GM18498 (cell line): ENCODE results near the gene VANGL1.

ENCODE experiments used
- ATAC-seq: cut with Tn5 transposase; IDR thresholded peaks from one replicate; pipeline ENCODE4 v1.9.1; 2021; ENCODE audit warnings: mild to moderate bottlenecking, moderate library complexity; ENCODE audit not compliant: unreplicated experiment

The VANGL1 gene

GRCh38 chr1:115697619-115698018, 55.8 kb downstream of the VANGL1 start:
- ATAC-seq = no peak

- ATAC-seq = no peak
Observed at GRCh38 chr1:115701090-115701489, 59.3 kb downstream of the VANGL1 start.

GRCh38 chr1:115702959-115703358, 61.2 kb downstream of the VANGL1 start:
- ATAC-seq = no peak

- ATAC-seq = no peak
Observed at GRCh38 chr1:115705085-115705951, 63.5 kb downstream of the VANGL1 start.

- no peak for ATAC-seq
Observed at GRCh38 chr1:115705963-115706362, 64.2 kb downstream of the VANGL1 start.

- no peak for ATAC-seq
Observed at GRCh38 chr1:115706587-115707425, 65.0 kb downstream of the VANGL1 start.

- ATAC-seq = no peak
Observed at GRCh38 chr1:115710859-115711624, 69.3 kb downstream of the VANGL1 start.

- ATAC-seq = no peak
Observed at GRCh38 chr1:115712911-115713609, 71.3 kb downstream of the VANGL1 start.

- no peak for ATAC-seq
Observed at GRCh38 chr1:115713906-115714305, 72.1 kb downstream of the VANGL1 start.

GRCh38 chr1:115714572-115715141, 72.9 kb downstream of the VANGL1 start:
- no peak for ATAC-seq

GRCh38 chr1:115717541-115717940, 75.8 kb downstream of the VANGL1 start:
- ATAC-seq = no peak

GRCh38 chr1:115718011-115718754, 76.4 kb downstream of the VANGL1 start:
- ATAC-seq = no peak

- no peak for ATAC-seq
Observed at GRCh38 chr1:115719285-115719684, 77.5 kb downstream of the VANGL1 start.

- ATAC-seq = no peak
Observed at GRCh38 chr1:115722221-115722620, 80.5 kb downstream of the VANGL1 start.

GRCh38 chr1:115723756-115724155, 82.0 kb downstream of the VANGL1 start:
- no peak for ATAC-seq

GRCh38 chr1:115725600-115725999, 83.8 kb downstream of the VANGL1 start:
- ATAC-seq = no peak

- no peak for ATAC-seq
Observed at GRCh38 chr1:115726161-115726560, 84.4 kb downstream of the VANGL1 start.

GRCh38 chr1:115726570-115726969, 84.8 kb downstream of the VANGL1 start:
- ATAC-seq = no peak

GRCh38 chr1:115727706-115728249, 86.0 kb downstream of the VANGL1 start:
- no peak for ATAC-seq
